ENCODE measurements around the gene PSD2.

PSD2 gene

DNA sequence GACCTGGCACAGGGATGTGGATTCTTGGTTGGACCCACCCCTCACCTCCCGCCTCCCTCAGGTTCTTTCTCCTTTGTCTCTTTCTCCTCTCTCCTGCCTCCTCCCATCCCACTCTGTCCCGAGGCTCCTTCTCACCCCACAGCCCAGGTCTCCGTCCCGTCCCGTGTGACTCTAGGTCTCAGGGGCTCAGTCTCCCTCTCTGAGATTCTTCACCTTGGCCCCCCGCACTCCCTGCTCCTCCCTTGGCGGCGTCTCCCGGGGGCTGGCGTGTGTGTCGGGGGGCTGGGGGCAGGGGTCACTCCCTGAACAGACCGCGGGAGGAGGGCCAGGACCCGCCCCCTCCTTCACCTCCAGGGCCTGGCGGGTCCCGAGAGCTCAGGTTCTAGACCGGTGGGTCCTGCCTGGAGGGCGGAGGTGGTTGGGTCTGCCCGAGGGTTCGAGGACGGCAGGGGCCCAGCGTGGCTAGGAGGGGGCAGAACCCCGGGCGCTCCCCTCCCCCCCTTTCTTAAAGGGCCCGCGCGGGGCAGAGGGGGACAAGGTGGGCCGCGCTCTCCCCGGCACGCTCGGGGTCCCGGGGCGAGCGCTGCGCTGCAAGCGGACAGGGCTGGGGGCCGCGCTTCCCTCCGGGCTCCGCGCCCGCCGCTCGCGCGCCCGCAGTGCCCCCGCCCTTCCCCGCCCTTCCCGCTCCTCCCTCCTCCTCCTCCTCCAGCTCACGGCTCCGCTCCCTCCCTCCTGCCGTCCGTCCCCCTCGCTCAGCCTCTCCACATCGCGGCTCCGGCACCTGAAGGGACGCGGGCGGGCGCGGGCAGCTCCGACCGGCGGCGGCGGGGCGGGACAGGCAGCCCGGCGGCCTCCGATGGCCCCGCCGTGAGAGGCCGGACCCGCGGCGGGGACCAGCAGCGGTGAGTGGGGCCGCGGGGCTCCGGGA lies at the start of gene PSD2:
TSS of gene PSD2 (plus strand) at position 735 of the 928 bp plus-strand sequence. CDS start 13,633 bp downstream, outside the sequence.
- DNase-seq (ENCODE audit: low read depth), result no peak

DNA sequence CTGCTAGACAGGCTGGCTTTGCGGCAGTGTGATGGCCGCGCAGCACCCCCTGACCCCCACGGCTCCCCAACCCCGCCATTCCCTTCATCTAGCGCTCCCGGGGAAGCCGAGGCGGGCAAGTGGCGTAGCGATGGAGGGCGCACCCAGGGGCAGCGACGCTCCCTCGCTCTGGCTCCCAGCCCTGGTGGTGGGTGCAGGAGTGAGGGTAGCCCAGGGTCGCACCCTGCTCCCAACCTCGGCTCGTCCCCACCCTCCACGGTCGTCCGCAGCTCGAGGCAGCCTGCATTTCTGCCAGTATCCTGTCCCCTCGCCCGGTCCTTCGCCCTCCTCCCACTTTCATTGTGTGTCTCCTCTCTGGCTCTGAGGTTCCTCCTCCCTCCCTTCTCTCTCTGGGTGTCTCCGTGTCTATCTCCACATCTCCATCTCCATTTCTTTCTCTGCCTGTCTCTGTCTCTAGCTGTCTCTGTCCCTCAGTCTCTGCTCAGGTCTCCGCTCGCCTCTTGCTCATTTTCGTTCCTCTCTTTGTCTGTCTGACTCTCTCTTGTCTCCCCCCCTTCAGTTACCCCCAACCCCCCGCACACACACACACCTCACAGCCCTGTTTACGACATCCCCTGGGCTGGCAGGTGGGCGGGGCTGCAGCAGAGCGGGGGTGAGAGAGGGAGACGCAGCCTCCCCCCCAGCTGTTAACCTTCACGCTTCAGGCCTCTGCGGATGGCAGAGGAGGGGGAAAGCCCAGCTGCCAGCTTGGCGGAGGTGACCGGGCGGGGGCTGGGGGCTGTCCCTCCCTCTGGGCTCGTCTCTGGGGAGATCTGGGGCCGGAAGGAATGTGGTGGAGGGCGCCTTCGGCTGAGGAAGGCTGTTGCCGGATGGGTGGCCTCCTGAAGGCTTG lies 48.7 kb upstream of the PSD2 start:
- DNase-seq (ENCODE audit: low read depth), result peak; percentile 88

DNA sequence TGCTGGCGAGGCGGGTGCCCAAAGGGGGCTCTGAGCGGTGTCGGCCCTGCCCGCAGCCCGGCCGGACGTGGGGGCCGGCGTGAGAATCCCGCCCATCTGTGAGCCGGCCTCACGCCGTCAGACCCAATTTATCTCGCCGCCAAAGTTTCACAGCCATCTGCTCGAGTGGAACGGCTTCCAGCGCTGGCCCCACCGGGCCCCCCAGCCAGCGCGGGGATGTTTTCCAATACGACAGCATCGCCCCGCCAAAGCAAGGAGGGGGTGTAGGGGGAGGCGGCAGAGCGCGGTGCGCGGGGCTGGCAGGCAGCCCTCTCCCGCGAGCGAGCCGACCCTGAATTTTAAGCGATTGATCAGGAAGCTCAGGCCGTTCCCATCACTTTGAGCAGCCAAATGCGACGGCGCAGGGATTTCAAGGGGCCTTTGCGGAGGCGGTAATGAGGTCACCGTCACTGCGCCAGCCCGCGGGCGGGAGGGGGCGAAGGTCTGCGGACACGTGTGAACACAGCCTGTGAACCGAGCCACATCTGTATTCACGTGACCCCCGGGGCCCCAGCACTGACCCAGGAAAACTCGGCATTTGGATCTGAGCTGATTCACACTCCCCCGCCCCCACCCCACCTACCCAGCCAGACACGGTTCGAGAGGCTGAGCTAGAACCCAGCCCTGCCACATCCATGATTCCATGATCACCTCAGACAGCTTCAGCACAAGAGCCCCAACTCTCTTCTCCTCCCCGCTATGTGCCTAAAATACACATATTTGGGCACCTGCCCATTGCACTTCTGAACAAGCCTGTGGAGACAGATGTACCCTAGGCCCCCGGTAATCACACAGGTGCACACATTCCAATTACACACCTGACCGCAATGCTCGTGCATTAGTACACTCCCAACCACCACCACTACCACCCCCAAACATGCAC lies 47.8 kb upstream of the PSD2 start:
- peak; percentile 44 for DNase-seq (ENCODE audit: low read depth)

DNA sequence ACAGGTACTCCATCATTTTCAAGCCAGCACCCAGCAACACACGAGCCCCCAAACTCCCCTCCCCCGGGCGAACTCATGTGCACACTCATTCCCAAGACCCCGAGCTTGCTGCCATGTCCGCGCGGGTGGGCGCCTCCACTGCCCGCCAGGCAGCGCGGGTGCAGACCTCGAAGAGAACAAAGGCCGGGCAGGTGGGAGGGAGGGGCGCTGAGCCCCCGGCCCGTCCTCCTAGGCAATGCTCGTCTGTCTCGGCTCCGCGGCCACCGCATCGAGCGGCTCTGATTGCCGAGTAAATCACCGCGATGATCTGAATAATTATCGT lies 47.1 kb upstream of the PSD2 start:
- no peak for DNase-seq (ENCODE audit: low read depth)

DNA sequence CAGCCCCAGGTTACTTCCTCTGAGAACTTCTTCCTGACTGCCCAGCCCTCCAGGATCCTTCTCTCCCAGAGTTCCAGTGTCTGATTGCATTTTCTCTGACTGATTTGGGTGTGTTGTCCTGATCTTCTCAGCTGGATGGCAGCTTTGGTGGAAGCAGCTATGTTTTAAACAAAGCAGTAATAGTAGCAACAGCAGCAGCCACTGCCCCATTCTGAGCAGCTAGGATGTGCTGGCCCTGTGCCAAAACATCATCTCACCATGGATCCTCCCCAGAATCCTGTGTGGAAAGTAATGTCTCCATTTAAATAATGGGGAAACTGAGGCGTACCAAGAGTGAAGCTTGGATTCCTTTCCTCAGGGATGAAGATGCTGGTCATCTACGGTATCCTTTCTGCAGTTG lies 46.4 kb upstream of the PSD2 start:
- no peak for DNase-seq (ENCODE audit: low read depth)

DNA sequence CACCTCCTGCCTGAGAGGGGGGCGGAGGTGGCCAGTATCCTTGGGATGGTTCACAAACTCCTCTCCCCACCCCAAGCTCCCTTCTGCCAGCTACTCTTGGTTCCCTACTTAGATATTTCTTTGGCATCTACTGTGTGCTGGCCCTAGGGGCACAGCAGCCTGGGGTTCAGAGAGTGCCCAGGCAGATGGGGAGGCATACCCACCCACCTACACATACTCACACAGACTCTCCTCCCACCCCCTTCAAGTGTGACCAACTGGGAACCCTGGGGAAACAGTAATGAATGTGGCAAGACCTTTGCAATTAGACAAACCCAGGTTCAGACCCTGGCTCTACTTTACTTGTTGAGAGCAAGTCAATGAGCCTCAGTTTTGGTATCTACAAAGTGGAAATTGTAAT lies 44.4 kb upstream of the PSD2 start:
- no peak for DNase-seq (ENCODE audit: low read depth)

DNA sequence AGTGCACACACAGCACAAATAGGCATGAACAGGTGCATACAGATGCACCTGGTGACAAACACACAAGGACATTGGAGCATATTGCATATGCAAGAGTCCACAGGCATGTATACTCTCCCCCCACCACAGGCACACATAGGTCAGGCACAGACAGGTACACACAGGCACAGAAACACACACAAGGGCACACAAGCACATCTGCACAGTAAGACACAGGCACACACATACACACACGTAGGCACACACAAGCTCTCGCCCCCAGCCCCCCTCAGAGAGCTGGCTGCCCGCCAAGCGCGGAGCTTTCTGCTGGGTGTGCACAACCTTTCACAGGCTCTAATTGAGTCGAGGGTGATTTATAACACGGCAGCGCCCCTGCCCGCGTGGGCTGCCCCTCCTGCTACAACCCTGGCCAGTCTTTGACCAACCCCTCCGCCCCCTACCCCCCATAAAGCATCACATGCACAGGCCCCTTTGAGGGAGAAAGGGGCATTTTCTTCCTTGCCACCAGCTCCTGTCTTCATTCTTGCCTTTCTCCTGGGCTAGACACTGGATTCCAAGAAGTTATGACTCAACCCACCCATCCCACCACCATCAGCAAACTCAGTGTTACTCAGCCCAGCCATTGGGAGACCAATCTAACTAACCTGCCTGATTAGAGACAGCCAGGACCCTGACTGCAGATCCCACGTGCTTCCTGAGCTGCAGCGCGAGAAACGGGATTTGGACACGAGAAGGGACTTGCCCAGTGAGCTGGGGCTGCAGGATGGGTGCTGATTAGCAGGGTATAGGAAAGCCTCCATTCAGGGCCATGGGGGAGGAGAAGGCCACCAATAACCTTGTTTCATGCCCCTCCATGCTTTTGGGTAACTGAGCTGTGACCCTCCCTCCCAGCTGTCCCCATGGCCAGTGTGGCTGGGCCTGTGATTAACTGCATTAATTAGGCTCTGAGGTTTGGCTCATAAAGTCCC lies 42.8 kb upstream of the PSD2 start:
- peak; percentile 16 for DNase-seq (ENCODE audit: low read depth)

DNA sequence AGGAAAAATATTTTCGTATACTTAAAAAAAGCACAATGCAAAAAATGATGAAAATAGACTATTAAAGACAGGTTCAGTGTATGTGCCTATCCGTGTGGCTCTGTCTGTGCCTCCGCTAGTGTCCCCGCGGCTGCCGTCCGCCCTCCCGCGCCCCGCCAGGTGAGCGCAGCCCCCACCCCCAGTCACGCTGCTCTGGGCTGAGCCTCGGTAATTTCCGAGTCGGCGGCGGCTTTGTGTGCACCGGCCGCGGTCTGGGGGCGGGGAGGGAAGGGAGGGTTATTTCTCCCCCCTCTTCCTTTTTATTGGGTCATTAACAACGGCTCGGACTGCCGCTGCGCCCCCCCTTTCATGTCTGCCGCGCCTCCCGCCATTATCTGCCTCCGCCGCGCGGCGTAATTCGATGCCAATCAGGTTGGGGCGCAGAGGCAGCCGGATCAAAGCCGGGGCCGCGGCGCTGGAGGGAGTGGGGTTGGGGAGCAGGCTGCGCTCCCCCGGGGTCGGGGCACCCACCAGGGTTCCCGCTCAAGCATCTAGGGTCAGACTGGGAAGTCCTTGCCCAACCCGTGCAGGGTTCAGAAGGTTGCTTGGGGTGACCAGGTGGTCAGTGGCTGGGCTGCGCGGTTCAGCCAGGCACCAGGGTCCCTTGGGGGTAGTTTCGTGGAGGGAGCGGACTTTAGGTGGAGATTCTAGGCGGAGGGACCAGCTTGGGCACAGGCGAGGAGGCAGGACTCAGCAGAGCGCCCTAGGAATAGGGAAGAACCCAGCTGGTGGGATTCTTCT lies 39.5 kb upstream of the PSD2 start:
- DNase-seq (ENCODE audit: low read depth), result no peak

DNA sequence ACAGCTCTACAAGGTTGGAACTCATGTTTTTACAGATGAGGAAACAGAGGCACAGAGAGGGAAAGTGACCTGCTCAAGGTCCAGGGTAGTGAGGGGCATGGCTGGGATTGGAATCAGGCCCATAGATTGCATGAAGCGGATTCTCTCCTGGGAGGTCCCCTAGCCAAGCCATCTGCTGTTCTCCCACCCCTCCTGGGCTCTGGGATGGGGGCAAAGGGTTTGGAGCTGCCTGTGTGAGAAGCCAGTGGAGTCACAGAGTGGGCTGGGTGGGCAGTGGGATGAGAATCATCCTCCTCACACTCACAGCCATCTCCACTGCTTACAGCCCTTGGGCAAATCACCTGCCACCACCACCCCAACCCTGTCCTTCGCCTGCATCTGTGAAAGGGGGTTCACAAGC lies 38.6 kb upstream of the PSD2 start:
- no peak for DNase-seq (ENCODE audit: low read depth)

DNA sequence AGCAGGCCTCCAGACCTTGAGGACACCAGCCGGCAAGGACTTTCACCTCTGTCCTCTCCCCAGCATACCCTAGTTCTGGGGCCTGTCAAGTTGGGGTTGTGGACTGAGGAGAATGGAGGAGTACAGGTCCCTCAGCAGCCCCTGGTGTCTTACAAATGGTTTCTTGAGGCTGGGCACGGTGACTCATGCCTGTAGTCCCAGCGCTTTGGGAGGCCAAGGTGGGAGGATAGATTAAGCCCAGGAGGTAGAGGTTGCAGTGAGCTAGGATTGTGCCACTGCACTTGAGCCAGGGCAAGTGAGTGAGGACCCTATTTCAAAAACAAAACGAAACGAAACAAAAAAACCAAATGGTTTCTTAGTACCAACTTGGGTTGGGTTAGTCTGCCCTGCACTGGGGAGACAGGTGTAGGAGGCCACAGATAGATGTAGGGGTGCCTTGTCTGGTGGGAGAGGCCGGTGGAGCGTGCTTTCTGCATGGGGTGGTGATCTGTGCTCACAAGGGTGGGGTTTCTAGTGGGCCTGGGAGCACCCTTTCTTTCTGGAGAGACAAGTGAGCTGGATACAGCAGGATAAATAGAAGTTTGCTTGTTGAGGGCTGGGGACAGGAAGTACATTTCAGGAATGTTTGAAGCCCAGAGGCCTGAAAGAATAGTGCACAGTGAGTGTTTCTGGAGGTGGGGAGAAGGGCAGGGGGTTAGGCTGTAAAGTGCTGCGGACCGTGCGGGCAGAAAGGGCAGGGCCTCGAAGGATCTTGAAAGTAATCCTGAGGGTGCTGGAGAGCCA lies 37.7 kb upstream of the PSD2 start:
- no peak for DNase-seq (ENCODE audit: low read depth)

DNA sequence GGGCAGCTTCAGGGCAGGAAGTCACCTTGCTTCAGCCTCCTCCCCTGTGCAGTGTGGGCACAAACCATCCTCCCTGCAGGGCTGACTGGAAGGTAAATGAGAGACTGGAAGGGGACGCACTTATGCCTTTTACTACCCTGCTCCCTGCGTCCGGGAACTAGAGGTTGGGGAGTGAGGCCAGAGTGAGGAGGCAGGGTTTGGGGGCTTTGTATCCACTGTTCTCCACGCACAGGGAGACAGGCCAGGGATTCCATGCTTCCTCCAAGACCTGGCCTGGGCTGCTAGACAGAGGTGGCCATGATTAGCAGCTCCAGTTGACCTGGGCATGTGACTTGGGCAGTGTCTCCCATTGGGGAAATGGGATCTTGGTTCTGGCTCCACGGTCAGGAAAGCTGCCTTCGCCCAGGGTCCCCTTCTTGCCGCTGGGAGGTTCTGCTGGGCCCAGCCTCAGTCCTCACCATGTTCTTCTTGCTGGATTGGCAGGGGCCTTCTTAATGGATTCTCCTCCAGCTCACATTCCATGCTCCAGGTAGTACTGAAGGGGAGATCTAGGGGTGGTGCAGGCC lies 37.0 kb upstream of the PSD2 start:
- DNase-seq (ENCODE audit: low read depth), result no peak

DNA sequence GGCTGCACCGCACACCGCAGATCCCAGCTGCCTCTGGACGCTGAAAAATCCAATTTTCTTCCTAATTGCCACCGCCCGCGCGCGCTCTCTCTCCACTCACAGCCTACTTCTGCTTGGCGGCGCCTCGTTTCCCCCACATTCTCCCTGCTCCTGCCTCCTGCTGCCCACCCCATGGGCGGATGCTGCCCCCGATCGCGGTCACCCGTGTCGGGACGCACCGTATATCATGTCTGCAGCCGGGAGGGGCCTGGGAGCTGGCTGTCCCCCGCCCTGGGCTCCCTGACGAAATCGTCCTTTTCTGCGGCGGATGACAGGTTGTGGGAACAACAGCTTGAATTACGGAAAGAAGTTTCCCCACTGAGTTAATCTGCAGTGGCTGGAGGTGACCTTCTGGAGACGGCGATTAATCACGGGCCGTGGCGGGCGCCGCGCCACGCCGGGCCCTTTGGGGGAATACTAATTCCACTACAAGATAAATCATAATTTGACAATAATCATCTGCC lies 36.3 kb upstream of the PSD2 start:
- DNase-seq (ENCODE audit: low read depth), result no peak

DNA sequence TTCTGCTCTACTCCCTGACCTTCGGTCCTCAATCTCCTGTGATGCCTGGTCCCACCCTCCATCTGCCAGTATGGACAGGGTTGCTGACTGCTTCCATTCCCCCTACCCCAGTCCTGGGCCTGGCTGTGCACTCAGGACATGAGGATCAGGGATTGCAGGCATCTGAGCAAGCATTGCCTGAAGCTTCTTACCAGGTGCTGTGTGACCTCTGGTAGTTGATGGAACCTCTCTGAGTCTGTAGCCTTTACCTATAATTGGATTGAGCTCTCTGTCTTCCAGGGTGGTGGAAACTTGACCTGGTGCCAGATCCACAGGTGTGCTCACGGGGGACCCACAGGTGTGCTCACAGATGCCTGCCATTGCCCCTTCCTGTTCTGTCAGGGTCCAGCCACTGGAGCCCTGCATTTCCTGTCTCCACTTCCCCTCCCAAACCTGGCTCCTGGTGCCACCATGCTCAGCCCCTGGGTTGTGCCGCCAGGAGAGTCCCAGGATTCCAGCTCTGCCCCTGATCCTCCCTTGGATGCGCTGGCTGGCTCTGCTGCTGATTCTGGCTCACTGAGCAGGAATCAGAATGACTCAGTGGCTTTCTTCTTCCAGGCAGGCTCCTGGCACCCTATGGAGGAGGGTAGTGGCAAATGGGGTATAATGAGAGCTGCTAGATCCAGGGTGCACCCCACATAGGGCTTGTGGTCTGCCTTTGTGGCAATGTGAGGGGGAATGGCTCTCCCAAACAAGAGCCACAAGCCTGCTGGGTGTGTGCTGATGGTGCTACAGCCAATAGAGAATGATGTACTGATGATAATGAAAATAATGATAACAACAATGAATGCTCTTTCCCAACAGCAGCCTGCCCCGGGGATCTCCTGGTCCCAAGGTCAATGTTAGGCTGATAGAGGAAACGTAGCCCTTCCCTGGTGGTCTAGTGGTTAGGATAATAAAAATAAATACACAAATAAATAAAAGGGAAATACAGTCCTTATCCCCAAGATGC lies 35.2 kb upstream of the PSD2 start:
- no peak for DNase-seq (ENCODE audit: low read depth)

DNA sequence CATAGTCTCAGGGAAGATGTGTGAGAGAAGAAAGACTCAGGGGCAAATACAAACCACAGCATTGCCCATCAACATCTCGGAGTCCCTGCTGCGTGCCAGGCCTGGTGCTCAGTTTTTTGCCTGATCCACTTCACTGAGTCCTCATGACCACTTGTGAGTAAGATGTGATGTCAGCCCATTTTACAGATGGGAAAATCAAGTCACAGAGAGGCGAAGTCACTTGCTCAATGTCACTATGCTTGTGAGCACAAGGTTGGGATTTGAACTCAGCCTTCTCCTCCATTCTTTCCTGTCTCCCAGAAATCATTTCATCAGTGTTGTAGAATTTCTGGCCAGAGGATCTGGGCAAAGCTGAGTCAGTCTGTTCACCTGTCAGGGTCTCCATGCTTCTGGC lies 34.6 kb upstream of the PSD2 start:
- DNase-seq (ENCODE audit: low read depth), result no peak

DNA sequence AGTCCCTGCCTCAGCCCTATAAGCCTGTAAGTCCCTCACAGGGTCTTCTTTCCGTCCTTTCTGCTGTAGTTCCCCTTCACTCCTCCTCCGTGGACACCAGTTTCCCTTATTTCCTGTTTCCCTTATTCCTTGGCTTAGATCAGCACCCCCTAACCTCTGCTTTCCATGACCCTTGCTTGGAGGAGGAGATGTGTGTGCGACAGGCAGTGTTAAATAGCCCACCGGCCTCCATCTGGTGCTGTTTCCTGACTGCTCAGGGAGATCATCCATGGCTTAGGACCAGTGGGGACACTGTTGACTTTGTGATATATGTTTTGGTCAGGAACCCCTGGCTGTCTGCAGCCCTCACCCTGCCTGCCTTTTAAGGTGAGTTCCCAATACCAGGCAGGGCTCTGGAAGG lies 34.1 kb upstream of the PSD2 start:
- no peak for DNase-seq (ENCODE audit: low read depth)

DNA sequence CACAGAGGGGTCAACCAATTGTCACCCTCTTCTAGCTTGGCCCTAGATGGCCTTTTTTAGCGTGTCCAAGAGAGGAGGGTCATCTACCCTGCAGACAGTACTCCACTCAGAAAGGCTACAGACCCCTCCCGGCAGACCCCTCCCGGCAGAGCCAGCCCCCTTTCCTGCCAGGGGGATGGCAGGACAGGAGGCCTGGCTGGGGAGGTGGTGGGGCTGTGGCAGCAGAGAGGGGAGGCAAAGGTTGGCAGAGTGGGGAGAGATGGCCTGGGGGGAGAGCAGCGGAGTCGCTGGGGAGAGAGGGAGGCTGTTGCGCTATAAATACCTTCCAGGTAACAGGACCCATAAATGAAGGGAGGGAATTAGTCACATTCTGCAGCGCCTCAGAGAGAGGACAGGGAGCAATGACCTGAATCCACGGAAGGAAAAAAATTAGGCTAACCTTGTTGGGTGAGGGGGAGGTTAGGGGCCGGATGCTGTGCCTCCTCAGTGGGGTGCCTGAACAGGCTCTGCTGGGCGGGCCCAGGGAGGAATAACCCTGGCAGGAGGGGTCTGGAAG lies 32.9 kb upstream of the PSD2 start:
- no peak for DNase-seq (ENCODE audit: low read depth)

DNA sequence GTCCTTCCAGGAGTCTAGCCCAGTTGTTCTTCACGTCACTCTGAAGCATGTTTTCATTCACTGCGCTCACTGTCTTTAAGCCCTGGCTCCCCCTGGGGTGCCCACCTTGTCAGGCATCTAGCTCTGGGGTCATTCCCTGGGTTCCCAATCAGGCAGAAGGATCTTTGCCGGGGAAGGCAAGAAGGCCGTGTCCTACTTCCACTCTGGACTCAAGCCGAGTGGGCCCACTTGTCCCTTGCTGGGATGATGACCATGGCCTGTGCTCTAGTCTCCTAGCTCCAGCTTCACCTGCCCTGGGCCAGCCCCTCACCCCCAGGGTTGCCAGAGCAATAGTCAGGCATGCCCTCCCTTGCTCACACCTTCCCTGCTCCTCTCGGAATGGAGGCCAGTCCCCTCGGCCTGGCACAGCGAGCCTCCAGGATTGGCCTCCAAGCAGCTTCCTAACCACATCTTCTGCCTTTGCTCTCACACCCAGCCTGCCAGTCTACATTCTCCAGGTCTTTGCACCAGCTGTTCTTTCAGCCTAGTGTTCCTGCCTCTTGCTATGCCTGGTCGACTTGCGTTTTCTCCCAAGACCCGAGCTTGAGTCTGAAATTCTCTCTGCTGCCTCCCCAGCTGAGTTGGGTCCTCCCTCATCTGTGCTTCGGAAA lies 32.2 kb upstream of the PSD2 start:
- no peak for DNase-seq (ENCODE audit: low read depth)

Data from stimulated activated CD4-positive, alpha-beta T cell treated with anti-CD3 and anti-CD28 coated beads, Interleukin-2, amount 100 ng/mL, for 4 hours (primary cell).